Liver (tissue), 9 donors: ENCODE results near the gene PFKFB4. TPM values are rescaled to one million over a fixed set of nuclear protein-coding genes. Genes with fewer than 3 reads are reported as not detected.

ENCODE experiments used
- DNase-seq: peaks from one replicate; pipeline ENCODE4 v3.0.0-alpha.2; 2017; ENCODE audit warnings: low spot score
- H3K27ac ChIP-seq, 2 donors: one replicate each; pipeline ENCODE4 v1.7.0; 2013; ENCODE audit warnings: inconsistent platforms in 2 of 2, low read length in 2 of 2, control low read depth in 1 of 2, low read depth in 1 of 2, mild to moderate bottlenecking in 1 of 2
- H3K27me3 ChIP-seq, 4 donors: one replicate each; pipeline versions ENCODE4 v1.6.1 to v1.7.0; 2013; ENCODE audit warnings: low read length in 3 of 4, inconsistent platforms in 1 of 4, mild to moderate bottlenecking in 1 of 4, moderate library complexity in 1 of 4; ENCODE audit not compliant: control insufficient read depth in 4 of 4, insufficient read depth in 4 of 4
- H3K36me3 ChIP-seq, 4 donors: one replicate each; pipeline versions ENCODE4 v1.6.1 to v1.7.0; 2013; ENCODE audit warnings: low read length in 3 of 4, mild to moderate bottlenecking in 3 of 4, low read depth in 1 of 4, moderate library complexity in 1 of 4; ENCODE audit not compliant: control insufficient read depth in 4 of 4, insufficient read depth in 3 of 4
- H3K4me1 ChIP-seq, 4 donors: one replicate each; pipeline versions ENCODE4 v1.6.1 to v1.7.0; 2013; ENCODE audit warnings: low read length in 3 of 4, mild to moderate bottlenecking in 3 of 4, moderate library complexity in 1 of 4; ENCODE audit not compliant: control insufficient read depth in 4 of 4, insufficient read depth in 4 of 4
- H3K4me3 ChIP-seq, 3 donors: one replicate each; pipeline versions ENCODE4 v1.6.1 to v1.7.0; 2013; ENCODE audit warnings: low read length in 3 of 3, control low read depth in 1 of 3, low read depth in 1 of 3, mild to moderate bottlenecking in 1 of 3
- H3K9ac ChIP-seq, 2 donors: one replicate each; pipeline ENCODE4 v1.7.0; 2013; ENCODE audit warnings: low read length in 2 of 2, mild to moderate bottlenecking in 2 of 2, moderate library complexity in 2 of 2, control low read depth in 1 of 2, low read depth in 1 of 2
- H3K9me3 ChIP-seq, 4 donors: one replicate each; pipeline versions ENCODE4 v1.6.1 to v1.7.0; 2013; ENCODE audit warnings: low read length in 3 of 4; ENCODE audit not compliant: control insufficient read depth in 4 of 4
- ATF3 ChIP-seq: IDR thresholded peaks from 2 replicates; pipeline ENCODE4 v1.6.1; 2016; ENCODE audit warnings: antibody characterized with exemption
- CTCF ChIP-seq: fragments of 150-350 bp; IDR thresholded peaks from 2 replicates; pipeline ENCODE4 v1.5.1; 2017; ENCODE audit warnings: improper control_type of control experiment, low read depth, low read length; ENCODE audit not compliant: missing input control
- FOXA1 ChIP-seq: IDR thresholded peaks from 2 replicates; pipeline ENCODE4 v1.6.1; 2016; ENCODE audit warnings: antibody characterized with exemption
- FOXA2 ChIP-seq: IDR thresholded peaks from 2 replicates; pipeline ENCODE4 v1.6.1; 2016; ENCODE audit warnings: antibody characterized with exemption
- GABPA ChIP-seq, 2 donors: IDR thresholded peaks in 1 of 2; conservative IDR thresholded peaks in 1 of 2; 2 replicates each; pipeline ENCODE4 v1.6.1; 2016; ENCODE audit warnings: antibody characterized with exemption in 2 of 2, mild to moderate bottlenecking in 1 of 2, moderate library complexity in 1 of 2
- HNF4A ChIP-seq, 2 donors: conservative IDR thresholded peaks; 2 replicates each; pipeline ENCODE4 v1.6.1; 2016; ENCODE audit warnings: antibody characterized with exemption in 2 of 2, mild to moderate bottlenecking in 2 of 2
- HNF4G ChIP-seq: IDR thresholded peaks from 2 replicates; pipeline ENCODE4 v1.6.1; 2016; ENCODE audit warnings: antibody characterized with exemption
- JUND ChIP-seq, 2 donors: IDR thresholded peaks; 2 replicates each; pipeline ENCODE4 v1.6.1; 2016; ENCODE audit warnings: antibody characterized with exemption in 2 of 2
- NR2F2 ChIP-seq: IDR thresholded peaks from 2 replicates; pipeline ENCODE4 v1.6.1; 2016; ENCODE audit warnings: antibody characterized with exemption
- RAD21 ChIP-seq, 2 donors: IDR thresholded peaks; 2 replicates each; pipeline ENCODE4 v1.6.1; 2016; ENCODE audit warnings: antibody characterized with exemption in 2 of 2, mild to moderate bottlenecking in 2 of 2
- REST ChIP-seq: IDR thresholded peaks from 2 replicates; pipeline ENCODE4 v1.6.1; 2016; ENCODE audit warnings: antibody characterized with exemption, mild to moderate bottlenecking
- RXRA ChIP-seq, 2 donors: IDR thresholded peaks; 2 replicates each; pipeline ENCODE4 v1.6.1; 2017 to 2018; ENCODE audit warnings: antibody characterized with exemption in 2 of 2, mild to moderate bottlenecking in 1 of 2
- SP1 ChIP-seq: IDR thresholded peaks from 2 replicates; pipeline ENCODE4 v1.6.1; 2018; ENCODE audit warnings: antibody characterized with exemption, mild to moderate bottlenecking
- TAF1 ChIP-seq: conservative IDR thresholded peaks from 2 replicates; pipeline ENCODE4 v1.6.1; 2016; ENCODE audit warnings: antibody characterized with exemption, mild to moderate bottlenecking
- YY1 ChIP-seq: IDR thresholded peaks from 2 replicates; pipeline ENCODE4 v1.6.1; 2016; ENCODE audit warnings: antibody characterized with exemption, mild to moderate bottlenecking
- ZBTB33 ChIP-seq: IDR thresholded peaks from 2 replicates; pipeline ENCODE4 v1.6.1; 2016; ENCODE audit warnings: antibody characterized with exemption
- WGBS: extraction: QIAGEN DNeasy Blood & Tissue Kit; methylation state at CpG from one replicate; pipeline ENCODE4 v1.1.7; 2013; 5-methylcytosine and 5-hydroxymethylcytosine counted together
- polyA plus RNA-seq, 2 donors: library from polyadenylated mRNA; stranded (reverse) in 1 of 2; unstranded in 1 of 2; fragments of 200-250 nt in 1 of 2; fragments of >200 nt in 1 of 2; fragmentation: Nextera tagmentation in 1 of 2; extraction: Ambion mirVana in 1 of 2; gene quantifications; one replicate each; pipeline versions ENCODE4 v1.2.1 to v1.2.3, GENCODE V29; 2013 to 2015
- total RNA-seq, 2 donors: library from RNA; depleted of rRNA; stranded (reverse); fragments of >200 nt; gene quantifications; one replicate each; pipeline ENCODE4 v1.2.3, GENCODE V29; 2014
- donor health status: healthy.
- donor health status: healthy.
- donor health status: healthy.
- donor health status: healthy.
- donor health status: healthy.

PFKFB4 gene
- total and polyA plus RNA-seq, 4 donors: 0.46 to 5.3 (median 1.7) TPM

- no peaks in the 10 kb centered on the region for H3K36me3 ChIP-seq
- H3K27me3 ChIP-seq: no peaks in the 10 kb centered on the region
- no peaks in the 10 kb centered on the region for H3K9me3 ChIP-seq
- peaks cover 5 to 13% (median 7%) of the 10 kb centered on the region in 4 donors for H3K4me1 ChIP-seq
- TF ChIP-seq NR2F2 (no peak), FOXA1 (no peak), ZBTB33 (no peak), ATF3 (no peak), HNF4A (conservative IDR thresholded peaks at IDR 0.05) (no peak)
- WGBS: 91% methylated on average over 7 of the region's 7 CpGs
- no peak for DNase-seq
- H3K9ac ChIP-seq: no peak overlapping the region
- H3K4me3 ChIP-seq: no peak overlapping the region
- no peak overlapping the region for H3K27ac ChIP-seq
These were observed 55.4 kb downstream of the PFKFB4 start for GRCh38 chr3:48501196-48501595.

- H3K4me3 ChIP-seq: no peak overlapping the region
- 99% methylated on average over 5 of the region's 5 CpGs for WGBS
- H3K27ac ChIP-seq: no peak overlapping the region
- no peak for TF ChIP-seq GABPA (IDR thresholded peaks at IDR 0.05 in 1 of 2, conservative IDR thresholded peaks at IDR 0.05 in 1 of 2)
- no peaks in the 10 kb centered on the region for H3K9me3 ChIP-seq
- H3K36me3 ChIP-seq: no peaks in the 10 kb centered on the region
- H3K9ac ChIP-seq: no peak overlapping the region
- DNase-seq: no peak
- H3K27me3 ChIP-seq: no peaks in the 10 kb centered on the region
- H3K4me1 ChIP-seq: peaks cover 5 to 13% (median 7%) of the 10 kb centered on the region in 4 donors
These were observed 55.9 kb downstream of the PFKFB4 start for GRCh38 chr3:48500656-48501055.

- no peaks in the 10 kb centered on the region for H3K4me1 ChIP-seq
- H3K4me3 ChIP-seq: no peak overlapping the region
- DNase-seq: no peak
- TF ChIP-seq RXRA (IDR thresholded peaks at IDR 0.05): no peak
- H3K36me3 ChIP-seq: no peaks in the 10 kb centered on the region
- H3K9ac ChIP-seq: no peak overlapping the region
- H3K27me3 ChIP-seq: no peaks in the 10 kb centered on the region
- H3K9me3 ChIP-seq: no peaks in the 10 kb centered on the region
- H3K27ac ChIP-seq: no peak overlapping the region
- 97% methylated on average over 3 of the region's 3 CpGs for WGBS
These were observed 63.5 kb downstream of the PFKFB4 start for GRCh38 chr3:48493203-48493501.

- no peaks in the 10 kb centered on the region for H3K36me3 ChIP-seq
- no peak overlapping the region for H3K27ac ChIP-seq
- no peak overlapping the region for H3K9ac ChIP-seq
- no peaks in the 10 kb centered on the region for H3K4me1 ChIP-seq
- WGBS: 89% methylated on average over 7 of the region's 7 CpGs
- no peaks in the 10 kb centered on the region for H3K9me3 ChIP-seq
- TF ChIP-seq ATF3 (no peak), REST (no peak), TAF1 (no peak), SP1 (no peak), HNF4G (no peak), CTCF (no peak), RAD21 (IDR thresholded peaks at IDR 0.05) (no peak), RXRA (IDR thresholded peaks at IDR 0.05) (no peak), FOXA2 (no peak), FOXA1 (no peak), YY1 (no peak), JUND (IDR thresholded peaks at IDR 0.05) (no peak)
- no peaks in the 10 kb centered on the region for H3K27me3 ChIP-seq
- no peak for DNase-seq
- no peak overlapping the region for H3K4me3 ChIP-seq
These were observed 64.0 kb downstream of the PFKFB4 start for GRCh38 chr3:48492461-48493202.
